ENCODE results near the gene MBNL2.

MBNL2 gene

GRCh38 chr13:97431171-97431764, 209.1 kb downstream of the MBNL2 start:
- Histone ChIP-seq H3K9me3 (ENCODE audit: control extremely low read depth in 1 of 5, control insufficient read depth in 4 of 5, insufficient read depth in 2 of 5, low read depth in 1 of 5, low read length in 4 of 5) (no peaks in the 10 kb centered on the region), H3K27me3 (replicated peaks in 2 of 5; ENCODE audit: control insufficient read depth in 4 of 5, insufficient read depth in 5 of 5, low read length in 4 of 5) (no peaks in the 10 kb centered on the region), H3K27ac (ENCODE audit: insufficient read depth in 1 of 2, low read depth in 1 of 2, low read length in 2 of 2, poor library complexity in 1 of 2, severe bottlenecking in 2 of 2) (no peak overlapping the region), H3K4me3 (ENCODE audit: control insufficient read depth in 1 of 7, extremely low read depth in 1 of 7, insufficient read depth in 4 of 7, low read depth in 2 of 7, low read length in 6 of 7) (no peak overlapping the region), H3K36me3 (ENCODE audit: control insufficient read depth in 4 of 4, insufficient read depth in 4 of 4, low read length in 3 of 4) (no peaks in the 10 kb centered on the region), H3K4me1 (ENCODE audit: control extremely low read depth in 1 of 4, control insufficient read depth in 4 of 4, insufficient read depth in 4 of 4, low read length in 3 of 4) (peaks cover 7 to 34% (median 13%) of the 10 kb centered on the region in 4 experiments)
- 82% methylated on average over 3 of the region's 4 CpGs for WGBS (ENCODE audit: insufficient coverage)
- no peak for DNase-seq
- ChIA-PET POLR2A (no interaction called here), CTCF (interaction anchor here (1.2 to 1.8 kb wide), 3 partner anchors 8 to 321 kb away, joined by 3 to 5 read pairs (median 4); no protein-coding TSS in a partner anchor)

GRCh38 chr13:97432232-97432916, 210.2 kb downstream of the MBNL2 start:
- Histone ChIP-seq H3K9me3 (ENCODE audit: control extremely low read depth in 1 of 5, control insufficient read depth in 4 of 5, insufficient read depth in 2 of 5, low read depth in 1 of 5, low read length in 4 of 5) (no peaks in the 10 kb centered on the region), H3K27ac (ENCODE audit: insufficient read depth in 1 of 2, low read depth in 1 of 2, low read length in 2 of 2, poor library complexity in 1 of 2, severe bottlenecking in 2 of 2) (peak overlapping the region; percentile 41 to 73), H3K27me3 (replicated peaks in 2 of 5; ENCODE audit: control insufficient read depth in 4 of 5, insufficient read depth in 5 of 5, low read length in 4 of 5) (no peaks in the 10 kb centered on the region), H3K36me3 (ENCODE audit: control insufficient read depth in 4 of 4, insufficient read depth in 4 of 4, low read length in 3 of 4) (no peaks in the 10 kb centered on the region), H3K4me3 (ENCODE audit: control insufficient read depth in 1 of 7, extremely low read depth in 1 of 7, insufficient read depth in 4 of 7, low read depth in 2 of 7, low read length in 6 of 7) (peak overlapping the region; percentile 64 to 99 (median 86)), H3K4me1 (ENCODE audit: control extremely low read depth in 1 of 4, control insufficient read depth in 4 of 4, insufficient read depth in 4 of 4, low read length in 3 of 4) (peaks cover 7 to 36% (median 14%) of the 10 kb centered on the region in 4 experiments)
- POLR2A ChIA-PET = interaction anchor here (0.7 to 1.3 kb wide), 2 partner anchors 9 to 45 kb away, joined by 3 to 6 read pairs; no protein-coding TSS in a partner anchor
- CTCF ChIA-PET = interaction anchor here (1.2 to 1.8 kb wide), 5 partner anchors 10 to 322 kb away, joined by 3 to 5 read pairs (median 4); no protein-coding TSS in a partner anchor
- peak in 1 of 3 donors; percentile 31 for DNase-seq
- 10% methylated on average over 15 of the region's 19 CpGs for WGBS (ENCODE audit: insufficient coverage)

- Histone ChIP-seq H3K4me1 (ENCODE audit: control extremely low read depth in 1 of 4, control insufficient read depth in 4 of 4, insufficient read depth in 4 of 4, low read length in 3 of 4) (peaks cover 7 to 36% (median 14%) of the 10 kb centered on the region in 4 experiments), H3K27ac (ENCODE audit: insufficient read depth in 1 of 2, low read depth in 1 of 2, low read length in 2 of 2, poor library complexity in 1 of 2, severe bottlenecking in 2 of 2) (peak overlapping the region; percentile 98 to 99), H3K4me3 (ENCODE audit: control insufficient read depth in 1 of 7, extremely low read depth in 1 of 7, insufficient read depth in 4 of 7, low read depth in 2 of 7, low read length in 6 of 7) (peak overlapping the region; percentile 64 to 99 (median 90)), H3K9me3 (ENCODE audit: control extremely low read depth in 1 of 5, control insufficient read depth in 4 of 5, insufficient read depth in 2 of 5, low read depth in 1 of 5, low read length in 4 of 5) (no peaks in the 10 kb centered on the region), H3K36me3 (ENCODE audit: control insufficient read depth in 4 of 4, insufficient read depth in 4 of 4, low read length in 3 of 4) (peaks cover 0 to under 1% (median 0%) of the 10 kb centered on the region in 4 experiments), H3K27me3 (replicated peaks in 2 of 5; ENCODE audit: control insufficient read depth in 4 of 5, insufficient read depth in 5 of 5, low read length in 4 of 5) (no peaks in the 10 kb centered on the region)
- ChIA-PET CTCF (interaction anchor here (0.7 to 1.8 kb wide), 5 partner anchors 10 to 321 kb away, joined by 3 to 5 read pairs (median 4); no protein-coding TSS in a partner anchor), POLR2A (interaction anchor here (0.7 to 1.3 kb wide), 3 partner anchors 9 to 309 kb away, joined by 3 to 6 read pairs (median 3); no protein-coding TSS in a partner anchor)
- under 1% methylated on average over 45 of the region's 50 CpGs for WGBS (ENCODE audit: insufficient coverage)
- peak; percentile 100 for DNase-seq
Observed at GRCh38 chr13:97432917-97433726, 211.0 kb downstream of the MBNL2 start.

GRCh38 chr13:97433727-97434396, 211.7 kb downstream of the MBNL2 start, which contains the start of gene RAP2A:
RAP2A (plus strand) TSS chr13:97434169; CDS start chr13:97434471, 302 bp downstream.
- peak; percentile 93 to 96 (median 95) for DNase-seq
- H3K4me1 ChIP-seq (ENCODE audit: control extremely low read depth in 1 of 4, control insufficient read depth in 4 of 4, insufficient read depth in 4 of 4, low read length in 3 of 4) = peaks cover 7 to 40% (median 14%) of the 10 kb centered on the region in 4 experiments
- no peaks in the 10 kb centered on the region for H3K9me3 ChIP-seq (ENCODE audit: control extremely low read depth in 1 of 5, control insufficient read depth in 4 of 5, insufficient read depth in 2 of 5, low read depth in 1 of 5, low read length in 4 of 5)
- ChIA-PET CTCF (interaction anchor here (0.7 to 1.6 kb wide), 4 partner anchors 37 to 322 kb away, joined by 3 to 5 read pairs (median 4); no protein-coding TSS in a partner anchor), POLR2A (interaction anchor here (0.7 to 1.3 kb wide), 2 partner anchors 10 to 308 kb away, joined by 3 read pairs; no protein-coding TSS in a partner anchor)
- H3K36me3 ChIP-seq (ENCODE audit: control insufficient read depth in 4 of 4, insufficient read depth in 4 of 4, low read length in 3 of 4) = peaks cover 0 to 2% (median 0%) of the 10 kb centered on the region in 4 experiments
- H3K27ac ChIP-seq (ENCODE audit: insufficient read depth in 1 of 2, low read depth in 1 of 2, low read length in 2 of 2, poor library complexity in 1 of 2, severe bottlenecking in 2 of 2) = peak within 1 kb of the TSS; percentile 98 to 99
- under 1% methylated on average over 55 of the region's 94 CpGs for WGBS (ENCODE audit: insufficient coverage)
- H3K4me3 ChIP-seq (ENCODE audit: control insufficient read depth in 1 of 7, extremely low read depth in 1 of 7, insufficient read depth in 4 of 7, low read depth in 2 of 7, low read length in 6 of 7) = peak within 1 kb of the TSS; percentile 76 to 99 (median 90)
- no peaks in the 10 kb centered on the region for H3K27me3 ChIP-seq (replicated peaks in 2 of 5; ENCODE audit: control insufficient read depth in 4 of 5, insufficient read depth in 5 of 5, low read length in 4 of 5)

- Histone ChIP-seq H3K27ac (ENCODE audit: insufficient read depth in 1 of 2, low read depth in 1 of 2, low read length in 2 of 2, poor library complexity in 1 of 2, severe bottlenecking in 2 of 2) (peak overlapping the region; percentile 28 to 67), H3K4me1 (ENCODE audit: control extremely low read depth in 1 of 4, control insufficient read depth in 4 of 4, insufficient read depth in 4 of 4, low read length in 3 of 4) (peaks cover 7 to 41% (median 14%) of the 10 kb centered on the region in 4 experiments), H3K36me3 (ENCODE audit: control insufficient read depth in 4 of 4, insufficient read depth in 4 of 4, low read length in 3 of 4) (peaks cover 0 to 2% (median 0%) of the 10 kb centered on the region in 4 experiments), H3K27me3 (replicated peaks in 2 of 5; ENCODE audit: control insufficient read depth in 4 of 5, insufficient read depth in 5 of 5, low read length in 4 of 5) (no peaks in the 10 kb centered on the region), H3K4me3 (ENCODE audit: control insufficient read depth in 1 of 7, extremely low read depth in 1 of 7, insufficient read depth in 4 of 7, low read depth in 2 of 7, low read length in 6 of 7) (peak overlapping the region; percentile 76 to 92 (median 83)), H3K9me3 (ENCODE audit: control extremely low read depth in 1 of 5, control insufficient read depth in 4 of 5, insufficient read depth in 2 of 5, low read depth in 1 of 5, low read length in 4 of 5) (no peaks in the 10 kb centered on the region)
- ChIA-PET POLR2A (no interaction called here), CTCF (no interaction called here)
- DNase-seq = peak; percentile 27 to 66 (median 61)
- 0% methylated on average over 39 of the region's 60 CpGs for WGBS (ENCODE audit: insufficient coverage)
Observed at GRCh38 chr13:97434397-97435201, 212.5 kb downstream of the MBNL2 start.
